Muscle layer of colon (tissue), 2 donors: Measurements from ENCODE around the gene ARHGAP12.

Experiments used
- H3K27ac ChIP-seq: one replicate; pipeline ENCODE4 v1.7.0; 2013; ENCODE audit warnings: low read depth, mild to moderate bottlenecking, low read length, moderate library complexity
- H3K27me3 ChIP-seq, 2 donors: one replicate each; pipeline ENCODE4 v1.7.0; 2013; ENCODE audit warnings: low read length in 2 of 2, mild to moderate bottlenecking in 2 of 2; ENCODE audit not compliant: insufficient read depth in 2 of 2, control insufficient read depth in 1 of 2
- H3K36me3 ChIP-seq: one replicate; pipeline ENCODE4 v1.7.0; 2013; ENCODE audit warnings: mild to moderate bottlenecking, low read length; ENCODE audit not compliant: insufficient read depth
- H3K4me1 ChIP-seq: one replicate; pipeline ENCODE4 v1.7.0; 2013; ENCODE audit warnings: mild to moderate bottlenecking, low read length; ENCODE audit not compliant: insufficient read depth
- H3K4me3 ChIP-seq, 2 donors: one replicate each; pipeline ENCODE4 v1.7.0; 2013; ENCODE audit warnings: low read length in 2 of 2, low read depth in 1 of 2, mild to moderate bottlenecking in 1 of 2, moderate library complexity in 1 of 2
- H3K9ac ChIP-seq: one replicate; pipeline ENCODE4 v1.7.0; 2013; ENCODE audit warnings: low read length
- H3K9me3 ChIP-seq: one replicate; pipeline ENCODE4 v1.7.0; 2013; ENCODE audit warnings: mild to moderate bottlenecking, low read length
- donor health status: abdominal sarcoma.
- donor health status: Adenocarcinoma of cecum.

The ARHGAP12 gene

DNA sequence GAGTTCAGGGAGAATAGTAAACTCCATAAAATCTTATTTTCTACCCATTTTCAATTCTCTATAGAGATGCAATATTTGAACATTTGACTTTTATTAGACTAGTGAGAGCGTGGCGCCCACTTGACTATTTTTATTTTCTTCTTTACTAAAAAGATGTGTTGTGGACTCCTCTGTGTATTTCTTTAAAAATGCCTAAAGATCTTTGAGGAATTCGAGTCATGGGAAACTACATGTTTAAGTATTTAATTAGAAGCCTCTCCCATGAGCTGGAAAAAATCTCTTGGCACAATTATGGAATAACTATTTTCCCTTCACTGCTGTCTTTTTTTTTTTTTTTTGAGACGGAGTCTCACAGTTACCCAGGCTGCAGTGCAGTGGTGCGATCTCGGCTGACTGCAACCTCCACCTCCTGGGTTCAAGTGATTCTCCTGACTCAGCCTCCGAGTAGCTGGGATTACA, 124.2 kb downstream of the ARHGAP12 start:
- no peaks in the 10 kb centered on the region for H3K36me3 ChIP-seq
- no peak overlapping the region for H3K27ac ChIP-seq
- H3K9me3 ChIP-seq: no peaks in the 10 kb centered on the region
- no peaks in the 10 kb centered on the region for H3K27me3 ChIP-seq
- no peak overlapping the region for H3K4me3 ChIP-seq
- peaks cover 7% of the 10 kb centered on the region for H3K4me1 ChIP-seq
- no peak overlapping the region for H3K9ac ChIP-seq

GRCh38 chr10:31803606-31804351, 124.9 kb downstream of the ARHGAP12 start:
- H3K4me1 ChIP-seq: peaks cover 7% of the 10 kb centered on the region
- H3K27me3 ChIP-seq: no peaks in the 10 kb centered on the region
- H3K4me3 ChIP-seq: no peak overlapping the region
- no peak overlapping the region for H3K27ac ChIP-seq
- no peaks in the 10 kb centered on the region for H3K9me3 ChIP-seq
- no peak overlapping the region for H3K9ac ChIP-seq
- H3K36me3 ChIP-seq: no peaks in the 10 kb centered on the region

DNA sequence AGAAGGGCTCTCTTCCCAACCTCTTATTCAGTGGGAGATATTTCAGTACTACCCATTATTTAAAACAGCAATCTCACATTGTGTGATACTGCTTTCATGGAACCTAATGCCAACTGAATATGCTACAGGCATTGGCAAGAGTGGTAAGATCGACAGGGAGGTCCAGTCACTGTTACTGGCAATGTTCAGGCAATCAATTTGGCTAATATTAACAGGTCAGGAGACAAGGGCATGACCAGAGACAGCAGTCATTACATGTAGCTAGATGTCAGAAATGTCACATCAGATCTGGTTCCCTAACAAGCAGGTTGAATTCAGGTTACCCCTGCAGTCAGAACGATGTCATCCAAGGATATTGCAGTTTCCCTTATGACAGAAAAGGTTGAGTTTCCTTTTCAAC, 129.4 kb downstream of the ARHGAP12 start:
- Histone ChIP-seq H3K4me1 (peaks cover 4% of the 10 kb centered on the region), H3K4me3 (no peak overlapping the region), H3K36me3 (no peaks in the 10 kb centered on the region), H3K27ac (no peak overlapping the region), H3K9ac (no peak overlapping the region), H3K9me3 (no peaks in the 10 kb centered on the region), H3K27me3 (no peaks in the 10 kb centered on the region)

DNA sequence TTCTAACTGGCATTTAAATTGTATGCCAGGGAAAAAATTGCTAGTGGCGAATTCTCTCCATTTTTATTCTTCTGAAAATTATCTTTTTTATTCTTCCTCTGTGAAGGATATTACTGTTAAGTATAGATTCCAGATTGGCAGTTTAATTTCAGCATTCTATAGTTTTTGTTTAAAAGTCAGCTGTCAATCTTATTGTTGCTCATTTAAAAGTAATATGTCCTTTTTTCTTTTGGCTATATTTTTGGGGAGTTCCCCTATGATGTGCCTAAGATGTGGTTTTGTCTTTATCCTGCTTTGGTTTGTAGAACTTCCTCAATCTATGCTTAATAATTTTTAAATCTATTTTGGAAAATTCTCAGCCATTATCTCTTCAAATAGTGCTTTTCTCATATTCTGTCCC, 135.9 kb downstream of the ARHGAP12 start:
- H3K9ac ChIP-seq: no peak overlapping the region
- no peaks in the 10 kb centered on the region for H3K4me1 ChIP-seq
- H3K27me3 ChIP-seq: no peaks in the 10 kb centered on the region
- no peak overlapping the region for H3K27ac ChIP-seq
- H3K36me3 ChIP-seq: no peaks in the 10 kb centered on the region
- H3K9me3 ChIP-seq: no peaks in the 10 kb centered on the region
- no peak overlapping the region for H3K4me3 ChIP-seq

DNA sequence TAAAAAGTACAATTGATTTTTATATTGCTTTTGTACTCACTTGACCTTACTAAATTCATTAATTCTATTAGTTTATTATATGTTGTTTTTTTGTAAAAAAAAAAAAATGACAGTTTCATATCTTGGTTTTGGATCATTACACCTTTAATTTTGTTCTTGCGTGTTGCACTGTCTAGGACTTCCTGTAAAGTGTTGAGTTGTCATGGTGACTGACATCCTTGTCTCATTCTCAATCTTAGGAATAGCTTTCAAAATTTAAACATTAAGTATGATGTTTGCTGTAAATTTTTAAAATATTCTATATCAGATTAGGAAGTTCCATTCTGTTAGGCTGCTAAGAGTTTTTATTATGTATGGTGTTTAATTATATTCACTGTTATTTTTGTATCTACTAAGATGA, 139.1 kb downstream of the ARHGAP12 start:
- H3K27ac ChIP-seq: no peak overlapping the region

GRCh38 chr10:31782701-31783100, 145.9 kb downstream of the ARHGAP12 start:
- H3K4me1 ChIP-seq: no peaks in the 10 kb centered on the region
- no peak overlapping the region for H3K27ac ChIP-seq
- no peak overlapping the region for H3K4me3 ChIP-seq
- H3K9ac ChIP-seq: no peak overlapping the region
- H3K9me3 ChIP-seq: no peaks in the 10 kb centered on the region
- no peaks in the 10 kb centered on the region for H3K36me3 ChIP-seq
- no peaks in the 10 kb centered on the region for H3K27me3 ChIP-seq

More for the DNA sequence above, 139.1 kb downstream of the ARHGAP12 start:
- no peaks in the 10 kb centered on the region for H3K36me3 ChIP-seq
- no peaks in the 10 kb centered on the region for H3K27me3 ChIP-seq
- H3K4me1 ChIP-seq: no peaks in the 10 kb centered on the region
- H3K4me3 ChIP-seq: no peak overlapping the region
- H3K9ac ChIP-seq: no peak overlapping the region
- H3K9me3 ChIP-seq: no peaks in the 10 kb centered on the region

- Histone ChIP-seq H3K4me3 (no peak overlapping the region), H3K4me1 (no peaks in the 10 kb centered on the region), H3K36me3 (no peaks in the 10 kb centered on the region), H3K27me3 (no peaks in the 10 kb centered on the region), H3K27ac (no peak overlapping the region), H3K9ac (no peak overlapping the region), H3K9me3 (no peaks in the 10 kb centered on the region)
Observed at GRCh38 chr10:31780717-31781116, 147.9 kb downstream of the ARHGAP12 start.

DNA sequence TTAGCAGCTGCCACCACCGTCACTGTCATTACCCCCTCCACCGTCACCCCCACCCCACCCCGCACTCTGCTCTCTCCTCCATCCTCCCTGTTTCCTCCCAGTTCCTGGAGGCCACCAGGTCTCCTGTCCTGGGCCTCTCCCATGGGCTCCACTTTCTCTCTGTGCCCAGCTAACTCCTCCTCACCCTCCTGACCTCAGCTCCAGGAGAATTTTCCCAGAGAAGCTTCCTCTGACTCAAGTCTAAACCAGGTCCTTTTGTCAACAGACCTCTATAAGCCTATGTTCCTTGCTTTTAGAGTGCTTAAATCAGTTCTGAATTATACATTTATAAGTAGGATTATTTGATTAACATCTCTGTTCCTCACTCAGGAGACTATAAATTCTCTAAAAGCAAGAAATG, 150.0 kb downstream of the ARHGAP12 start:
- Histone ChIP-seq H3K9ac (no peak overlapping the region), H3K36me3 (no peaks in the 10 kb centered on the region), H3K4me1 (peaks cover 11% of the 10 kb centered on the region), H3K4me3 (no peak overlapping the region), H3K27ac (no peak overlapping the region), H3K27me3 (no peaks in the 10 kb centered on the region), H3K9me3 (no peaks in the 10 kb centered on the region)

DNA sequence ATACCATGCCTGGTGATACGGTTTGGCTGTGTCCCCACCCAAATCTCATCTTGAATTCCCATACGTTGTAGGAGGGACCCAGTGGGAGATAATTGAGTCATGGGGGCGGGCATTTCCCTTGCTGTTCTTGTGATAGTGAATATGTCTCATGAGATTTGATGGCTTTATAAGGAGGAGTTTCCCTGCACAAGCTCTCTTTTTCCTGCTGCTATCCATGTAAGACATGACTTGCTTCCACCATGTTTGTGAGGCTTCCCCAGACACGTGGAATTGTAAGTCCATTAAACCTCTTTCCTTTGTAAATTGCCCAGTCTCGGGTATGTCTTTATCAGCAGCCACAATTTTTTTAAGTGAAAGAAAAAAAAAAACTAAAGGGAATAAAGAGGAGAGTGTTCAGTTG, 152.5 kb downstream of the ARHGAP12 start:
- Histone ChIP-seq H3K27me3 (no peaks in the 10 kb centered on the region), H3K36me3 (no peaks in the 10 kb centered on the region), H3K27ac (no peak overlapping the region), H3K4me3 (no peak overlapping the region), H3K9ac (no peak overlapping the region), H3K9me3 (no peaks in the 10 kb centered on the region), H3K4me1 (peaks cover 17% of the 10 kb centered on the region)

GRCh38 chr10:31774928-31775650, 153.5 kb downstream of the ARHGAP12 start:
- Histone ChIP-seq H3K4me3 (no peak overlapping the region), H3K36me3 (no peaks in the 10 kb centered on the region), H3K4me1 (peaks cover 21% of the 10 kb centered on the region), H3K9me3 (no peaks in the 10 kb centered on the region), H3K27ac (no peak overlapping the region), H3K27me3 (no peaks in the 10 kb centered on the region), H3K9ac (no peak overlapping the region)

DNA sequence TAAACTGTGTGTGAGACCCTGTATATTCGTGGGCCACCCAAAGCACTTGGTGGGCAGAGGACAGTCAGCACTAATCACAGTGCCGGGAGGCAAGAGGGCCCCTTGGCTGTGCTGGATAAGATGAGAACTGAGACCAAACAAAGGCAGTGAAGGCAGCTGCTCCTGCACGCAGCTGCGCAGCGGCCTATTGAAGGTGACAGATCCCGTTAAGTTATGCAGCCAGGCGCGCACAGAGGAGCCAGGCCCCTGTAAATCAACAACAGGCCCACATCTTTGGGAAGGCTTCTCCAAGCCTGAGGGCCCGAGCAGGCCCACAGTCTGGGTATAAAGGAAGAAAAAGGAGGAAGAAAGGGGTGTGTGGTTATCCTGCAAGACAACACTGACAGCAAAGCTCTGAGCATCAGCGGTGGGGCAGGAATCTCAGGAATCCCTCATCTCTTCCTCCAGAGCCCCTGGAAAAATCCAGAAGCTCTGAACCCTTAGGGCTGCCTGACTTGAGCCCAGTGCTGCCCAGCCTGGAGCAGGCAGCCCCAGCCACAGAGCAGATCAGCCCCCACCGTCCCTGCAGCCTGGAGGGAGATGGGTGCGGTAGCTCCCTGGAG, 154.2 kb downstream of the ARHGAP12 start:
- H3K27me3 ChIP-seq: no peaks in the 10 kb centered on the region
- no peaks in the 10 kb centered on the region for H3K9me3 ChIP-seq
- H3K36me3 ChIP-seq: no peaks in the 10 kb centered on the region
- H3K27ac ChIP-seq: no peak overlapping the region
- H3K4me1 ChIP-seq: peaks cover 21% of the 10 kb centered on the region
- H3K4me3 ChIP-seq: no peak overlapping the region
- no peak overlapping the region for H3K9ac ChIP-seq
